ENCODE data around the gene FAR2. TPM values are rescaled to one million over a fixed set of nuclear protein-coding genes. Genes with fewer than 3 reads are reported as not detected.

FAR2 gene
- total RNA-seq, 1 donor from 2014 or later: 7.2 TPM

DNA sequence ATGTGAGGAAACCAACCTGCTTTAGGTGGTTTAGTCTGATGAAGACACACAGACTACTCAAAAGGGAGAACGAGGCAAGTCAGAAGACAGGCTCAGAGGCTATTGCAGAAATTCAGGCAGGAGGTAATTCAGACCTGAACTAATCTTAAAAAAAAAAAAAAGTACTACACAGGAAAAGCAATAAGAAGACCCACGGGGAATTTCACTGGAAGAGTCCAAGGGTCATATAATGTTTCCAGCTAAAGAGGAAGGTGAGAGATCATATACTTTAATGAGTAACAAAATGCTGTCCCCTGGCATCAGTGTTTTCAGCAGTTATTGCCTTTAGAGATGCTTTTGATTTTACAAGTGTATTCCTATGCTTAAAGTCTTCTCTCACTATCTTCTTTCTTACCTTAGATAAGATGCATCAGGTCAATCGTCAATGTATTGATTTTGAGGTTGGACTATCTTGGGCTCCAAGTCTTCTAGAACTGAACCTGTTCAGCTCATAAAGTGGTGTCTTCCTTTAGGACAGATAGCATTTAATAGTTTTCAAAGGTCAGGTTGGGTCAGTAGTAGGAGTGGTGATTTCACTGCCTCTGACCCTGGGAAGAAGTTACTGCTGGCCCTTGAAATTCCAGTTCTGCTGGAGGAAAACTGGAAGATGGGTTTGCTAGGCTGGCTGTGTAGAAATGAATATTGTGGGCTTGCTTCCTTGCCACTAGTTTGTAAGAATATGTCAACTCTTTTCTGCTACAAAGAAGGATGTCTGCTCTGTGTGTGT, 60.0 kb downstream of the FAR2 start:
- no peak overlapping the region for H3K4me3 Mint-ChIP-seq
- H3K4me1 Mint-ChIP-seq: peaks cover 3% of the 10 kb centered on the region
- no peaks in the 10 kb centered on the region for H3K9me3 Mint-ChIP-seq
- H3K27me3 Mint-ChIP-seq (ENCODE audit: low read depth): no peaks in the 10 kb centered on the region
- no peak for DNase-seq (ENCODE audit: low spot score in 2 of 2, unreplicated experiment in 2 of 2)
- TF ChIP-seq, protein P1, sequence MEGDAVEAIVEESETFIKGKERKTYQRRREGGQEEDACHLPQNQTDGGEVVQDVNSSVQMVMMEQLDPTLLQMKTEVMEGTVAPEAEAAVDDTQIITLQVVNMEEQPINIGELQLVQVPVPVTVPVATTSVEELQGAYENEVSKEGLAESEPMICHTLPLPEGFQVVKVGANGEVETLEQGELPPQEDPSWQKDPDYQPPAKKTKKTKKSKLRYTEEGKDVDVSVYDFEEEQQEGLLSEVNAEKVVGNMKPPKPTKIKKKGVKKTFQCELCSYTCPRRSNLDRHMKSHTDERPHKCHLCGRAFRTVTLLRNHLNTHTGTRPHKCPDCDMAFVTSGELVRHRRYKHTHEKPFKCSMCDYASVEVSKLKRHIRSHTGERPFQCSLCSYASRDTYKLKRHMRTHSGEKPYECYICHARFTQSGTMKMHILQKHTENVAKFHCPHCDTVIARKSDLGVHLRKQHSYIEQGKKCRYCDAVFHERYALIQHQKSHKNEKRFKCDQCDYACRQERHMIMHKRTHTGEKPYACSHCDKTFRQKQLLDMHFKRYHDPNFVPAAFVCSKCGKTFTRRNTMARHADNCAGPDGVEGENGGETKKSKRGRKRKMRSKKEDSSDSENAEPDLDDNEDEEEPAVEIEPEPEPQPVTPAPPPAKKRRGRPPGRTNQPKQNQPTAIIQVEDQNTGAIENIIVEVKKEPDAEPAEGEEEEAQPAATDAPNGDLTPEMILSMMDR (IDR thresholded peaks at IDR 0.05; ENCODE audit: unreplicated experiment): no peak
- no peaks in the 10 kb centered on the region for H3K36me3 Mint-ChIP-seq
- no peak overlapping the region for H3K27ac Mint-ChIP-seq

DNA sequence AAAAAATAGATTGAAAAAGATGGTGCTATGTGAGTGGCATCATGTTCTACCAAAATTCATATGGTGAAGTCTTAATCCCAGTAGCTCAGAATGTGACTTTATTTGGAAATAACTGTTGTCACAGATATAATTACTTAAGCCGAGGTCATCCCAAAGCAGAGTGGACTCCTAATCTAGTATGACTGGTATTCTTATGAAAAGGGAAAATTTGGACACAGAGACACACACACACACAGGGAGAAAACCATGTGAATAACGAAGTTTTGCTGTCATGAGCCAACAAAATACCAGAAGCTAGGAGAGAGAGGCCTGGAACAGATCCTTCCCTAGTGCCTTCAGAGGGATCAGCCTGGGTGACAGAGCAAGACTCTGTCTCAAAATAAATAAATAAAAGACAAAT, 62.6 kb downstream of the FAR2 start:
- no peak overlapping the region for H3K27ac Mint-ChIP-seq
- no peaks in the 10 kb centered on the region for H3K36me3 Mint-ChIP-seq
- TF ChIP-seq, protein P1 (IDR thresholded peaks at IDR 0.05; ENCODE audit: unreplicated experiment): no peak
- H3K27me3 Mint-ChIP-seq (ENCODE audit: low read depth): no peaks in the 10 kb centered on the region
- H3K4me3 Mint-ChIP-seq: no peak overlapping the region
- H3K9me3 Mint-ChIP-seq: no peaks in the 10 kb centered on the region
- peaks cover 3% of the 10 kb centered on the region for H3K4me1 Mint-ChIP-seq
- DNase-seq (ENCODE audit: low spot score in 2 of 2, unreplicated experiment in 2 of 2): no peak

DNA sequence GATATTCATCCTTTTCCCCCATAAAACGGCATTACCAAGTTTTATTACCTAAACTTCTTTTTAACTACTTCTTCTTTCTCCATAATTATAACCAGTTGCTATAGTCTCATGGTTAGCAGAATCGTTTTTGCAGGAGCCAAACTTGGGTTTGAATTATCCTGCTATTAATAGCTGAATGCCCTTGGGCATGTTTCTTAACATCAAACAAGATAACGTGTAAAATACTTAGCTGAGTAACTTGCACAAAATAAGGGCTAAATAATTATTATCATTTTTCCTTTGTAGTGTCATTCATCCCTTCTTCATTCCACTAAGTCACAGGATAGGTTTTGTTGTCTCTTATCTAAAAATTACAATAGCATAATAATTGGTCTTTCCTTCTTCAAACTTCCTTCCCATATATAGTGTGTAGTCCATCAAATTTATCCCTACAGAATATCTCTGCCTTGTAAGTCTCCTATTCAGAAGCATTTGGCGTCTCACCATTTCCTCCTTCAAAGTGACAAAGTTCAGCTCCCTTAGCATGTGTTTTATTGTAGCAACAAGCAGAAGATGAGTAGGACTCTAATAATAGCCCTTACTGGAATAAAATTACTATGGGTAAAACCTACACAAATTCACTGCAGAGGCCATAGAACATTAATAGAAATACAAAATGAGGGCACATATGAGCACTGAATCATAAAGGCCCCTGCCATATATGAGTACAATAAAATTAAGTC, 63.8 kb downstream of the FAR2 start:
- H3K9me3 Mint-ChIP-seq: no peaks in the 10 kb centered on the region
- H3K27me3 Mint-ChIP-seq (ENCODE audit: low read depth): no peaks in the 10 kb centered on the region
- no peaks in the 10 kb centered on the region for H3K36me3 Mint-ChIP-seq
- no peak for DNase-seq (ENCODE audit: low spot score in 2 of 2, unreplicated experiment in 2 of 2)
- H3K27ac Mint-ChIP-seq: no peak overlapping the region
- H3K4me3 Mint-ChIP-seq: no peak overlapping the region
- TF ChIP-seq, protein P1 (IDR thresholded peaks at IDR 0.05; ENCODE audit: unreplicated experiment): no peak
- H3K4me1 Mint-ChIP-seq: peaks cover 3% of the 10 kb centered on the region

DNA sequence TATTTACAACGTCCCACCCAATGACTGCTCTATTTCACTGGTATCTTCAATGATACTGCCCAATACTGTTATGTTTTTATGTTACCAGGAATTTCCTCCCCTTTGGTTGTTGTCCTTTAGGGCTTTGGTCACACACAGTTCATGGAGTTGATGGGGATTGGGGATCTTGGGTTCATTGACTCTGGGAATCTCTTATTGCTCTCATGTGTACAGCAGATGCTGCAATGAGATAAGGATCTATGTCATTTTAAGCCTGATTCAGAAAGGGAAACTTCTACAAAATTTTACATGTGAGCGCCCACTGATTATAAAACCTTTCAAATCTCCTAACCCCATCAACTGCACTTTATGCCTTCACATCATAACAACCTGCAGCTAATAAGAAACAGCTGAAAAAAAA, 67.2 kb downstream of the FAR2 start:
- DNase-seq (ENCODE audit: low spot score in 2 of 2, unreplicated experiment in 2 of 2): no peak
- TF ChIP-seq, protein P1 (IDR thresholded peaks at IDR 0.05; ENCODE audit: unreplicated experiment): no peak
- Mint-ChIP-seq H3K4me1 (peaks cover 3% of the 10 kb centered on the region), H3K36me3 (peaks cover 2% of the 10 kb centered on the region), H3K27me3 (ENCODE audit: low read depth) (no peaks in the 10 kb centered on the region), H3K4me3 (no peak overlapping the region), H3K27ac (no peak overlapping the region), H3K9me3 (peaks cover 2% of the 10 kb centered on the region)

DNA sequence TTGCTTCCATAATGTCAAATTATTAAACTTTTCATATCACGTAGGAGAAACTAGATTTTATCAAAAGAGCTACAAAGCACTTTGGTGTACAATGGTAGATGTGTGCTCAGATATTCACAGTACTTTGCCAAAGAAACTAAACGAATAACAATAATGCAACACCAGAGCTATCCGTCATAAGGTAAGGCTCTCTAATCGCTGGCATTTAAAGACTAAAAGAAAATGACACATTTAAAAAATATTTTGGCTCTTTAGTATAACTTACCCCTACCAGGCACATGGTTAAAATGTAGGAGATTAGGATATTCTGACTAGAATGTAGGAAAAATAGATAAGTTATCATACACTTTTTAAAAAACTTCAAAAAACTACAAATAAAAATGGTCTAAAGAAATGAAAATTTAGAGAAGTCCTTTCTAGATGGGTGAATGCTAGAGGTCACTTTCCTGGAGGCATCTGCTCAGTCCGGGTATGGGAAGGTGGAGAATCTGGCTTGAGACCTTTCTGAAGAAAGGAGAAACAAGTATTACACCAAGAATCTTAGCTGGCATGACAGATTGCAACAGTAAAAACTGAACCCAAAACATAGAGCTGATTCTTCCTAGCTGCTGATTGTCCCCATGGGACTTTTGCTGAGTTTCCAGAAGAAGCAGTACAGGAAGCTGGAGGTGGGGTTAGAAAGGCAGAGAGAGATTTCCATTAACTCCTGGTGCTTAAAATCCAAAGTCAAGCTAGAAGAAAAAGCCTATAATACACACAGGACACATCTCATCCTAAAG, 67.9 kb downstream of the FAR2 start:
- Mint-ChIP-seq H3K9me3 (peaks cover 6% of the 10 kb centered on the region), H3K27ac (no peak overlapping the region), H3K4me1 (peaks cover 3% of the 10 kb centered on the region)

More for the DNA sequence above, 67.9 kb downstream of the FAR2 start:
- Mint-ChIP-seq H3K36me3 (peaks cover 4% of the 10 kb centered on the region), H3K4me3 (no peak overlapping the region), H3K27me3 (ENCODE audit: low read depth) (no peaks in the 10 kb centered on the region)
- DNase-seq (ENCODE audit: low spot score in 2 of 2, unreplicated experiment in 2 of 2): no peak
- TF ChIP-seq, protein P1 (IDR thresholded peaks at IDR 0.05; ENCODE audit: unreplicated experiment): no peak

All from mesothelial cell of epicardium (in vitro differentiated cells).